HL-60 (cell line): Measurements from ENCODE around the gene ZNF385A.

Experiments used
- POLR2AphosphoS5 ChIP-seq: IDR thresholded peaks from 2 replicates; pipeline ENCODE4 v1.6.1; 2012; ENCODE audit warnings: low read depth
- SPI1 ChIP-seq: IDR thresholded peaks from 2 replicates; pipeline ENCODE4 v1.6.1; 2012; ENCODE audit warnings: low read depth, mild to moderate bottlenecking, borderline replicate concordance
- TF ChIP-seq, protein P1 (sequence below): IDR thresholded peaks from one replicate; pipeline ENCODE4 v1.5.1; 2011; ENCODE audit warnings: low read length, control low read depth, inconsistent platforms; ENCODE audit not compliant: insufficient read depth
- TF ChIP-seq, protein P2 (sequence below): IDR thresholded peaks from 2 replicates; pipeline ENCODE4 v1.6.1; 2012; ENCODE audit warnings: low read depth; ENCODE audit not compliant: insufficient replicate concordance

DNA sequence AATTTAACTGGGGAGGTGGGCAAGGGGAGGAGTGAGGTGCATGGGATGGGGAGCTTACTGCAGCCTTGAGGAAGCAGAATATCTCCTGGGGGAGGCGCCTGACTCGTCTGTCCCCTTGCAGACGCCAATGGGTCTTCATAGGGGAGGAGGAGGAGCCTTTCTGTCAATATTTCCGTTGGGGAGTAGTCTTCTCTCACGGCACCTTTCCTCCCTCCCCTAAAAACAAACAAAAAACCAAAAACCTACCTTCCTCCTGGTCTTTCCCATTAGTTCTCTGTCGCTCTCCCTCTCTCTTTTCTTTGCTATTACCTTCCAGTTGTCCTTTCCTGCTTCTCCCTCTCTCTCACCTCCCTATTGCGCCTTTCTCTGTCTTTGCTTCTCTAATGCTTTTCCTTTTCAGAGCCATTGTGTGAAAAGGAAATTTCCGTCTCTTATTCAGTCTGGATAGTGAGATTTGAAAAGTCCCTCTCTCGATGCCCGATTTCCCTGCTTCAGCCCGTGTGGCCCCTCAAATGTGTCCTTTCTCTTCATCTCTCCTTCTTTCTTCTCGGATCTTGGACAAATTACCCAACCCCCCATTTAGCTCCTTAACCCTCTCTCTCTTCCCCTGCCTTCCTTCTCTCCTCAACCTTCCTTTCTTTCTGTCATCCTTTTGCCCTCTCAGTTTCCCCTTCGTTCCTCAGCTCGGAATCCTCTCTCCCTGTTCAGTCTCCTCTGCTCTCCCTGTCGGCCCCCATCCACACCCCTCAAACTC, 26.2 kb downstream of the ZNF385A start:
- TF ChIP-seq, protein P1, sequence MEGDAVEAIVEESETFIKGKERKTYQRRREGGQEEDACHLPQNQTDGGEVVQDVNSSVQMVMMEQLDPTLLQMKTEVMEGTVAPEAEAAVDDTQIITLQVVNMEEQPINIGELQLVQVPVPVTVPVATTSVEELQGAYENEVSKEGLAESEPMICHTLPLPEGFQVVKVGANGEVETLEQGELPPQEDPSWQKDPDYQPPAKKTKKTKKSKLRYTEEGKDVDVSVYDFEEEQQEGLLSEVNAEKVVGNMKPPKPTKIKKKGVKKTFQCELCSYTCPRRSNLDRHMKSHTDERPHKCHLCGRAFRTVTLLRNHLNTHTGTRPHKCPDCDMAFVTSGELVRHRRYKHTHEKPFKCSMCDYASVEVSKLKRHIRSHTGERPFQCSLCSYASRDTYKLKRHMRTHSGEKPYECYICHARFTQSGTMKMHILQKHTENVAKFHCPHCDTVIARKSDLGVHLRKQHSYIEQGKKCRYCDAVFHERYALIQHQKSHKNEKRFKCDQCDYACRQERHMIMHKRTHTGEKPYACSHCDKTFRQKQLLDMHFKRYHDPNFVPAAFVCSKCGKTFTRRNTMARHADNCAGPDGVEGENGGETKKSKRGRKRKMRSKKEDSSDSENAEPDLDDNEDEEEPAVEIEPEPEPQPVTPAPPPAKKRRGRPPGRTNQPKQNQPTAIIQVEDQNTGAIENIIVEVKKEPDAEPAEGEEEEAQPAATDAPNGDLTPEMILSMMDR: no peak
- TF ChIP-seq, protein P2, sequence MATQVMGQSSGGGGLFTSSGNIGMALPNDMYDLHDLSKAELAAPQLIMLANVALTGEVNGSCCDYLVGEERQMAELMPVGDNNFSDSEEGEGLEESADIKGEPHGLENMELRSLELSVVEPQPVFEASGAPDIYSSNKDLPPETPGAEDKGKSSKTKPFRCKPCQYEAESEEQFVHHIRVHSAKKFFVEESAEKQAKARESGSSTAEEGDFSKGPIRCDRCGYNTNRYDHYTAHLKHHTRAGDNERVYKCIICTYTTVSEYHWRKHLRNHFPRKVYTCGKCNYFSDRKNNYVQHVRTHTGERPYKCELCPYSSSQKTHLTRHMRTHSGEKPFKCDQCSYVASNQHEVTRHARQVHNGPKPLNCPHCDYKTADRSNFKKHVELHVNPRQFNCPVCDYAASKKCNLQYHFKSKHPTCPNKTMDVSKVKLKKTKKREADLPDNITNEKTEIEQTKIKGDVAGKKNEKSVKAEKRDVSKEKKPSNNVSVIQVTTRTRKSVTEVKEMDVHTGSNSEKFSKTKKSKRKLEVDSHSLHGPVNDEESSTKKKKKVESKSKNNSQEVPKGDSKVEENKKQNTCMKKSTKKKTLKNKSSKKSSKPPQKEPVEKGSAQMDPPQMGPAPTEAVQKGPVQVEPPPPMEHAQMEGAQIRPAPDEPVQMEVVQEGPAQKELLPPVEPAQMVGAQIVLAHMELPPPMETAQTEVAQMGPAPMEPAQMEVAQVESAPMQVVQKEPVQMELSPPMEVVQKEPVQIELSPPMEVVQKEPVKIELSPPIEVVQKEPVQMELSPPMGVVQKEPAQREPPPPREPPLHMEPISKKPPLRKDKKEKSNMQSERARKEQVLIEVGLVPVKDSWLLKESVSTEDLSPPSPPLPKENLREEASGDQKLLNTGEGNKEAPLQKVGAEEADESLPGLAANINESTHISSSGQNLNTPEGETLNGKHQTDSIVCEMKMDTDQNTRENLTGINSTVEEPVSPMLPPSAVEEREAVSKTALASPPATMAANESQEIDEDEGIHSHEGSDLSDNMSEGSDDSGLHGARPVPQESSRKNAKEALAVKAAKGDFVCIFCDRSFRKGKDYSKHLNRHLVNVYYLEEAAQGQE: no peak
- no peak for TF ChIP-seq SPI1
- no peak for TF ChIP-seq POLR2AphosphoS5
